Smooth muscle cell (in vitro differentiated cells): ENCODE measurements around the gene CLEC14A. TPM values are rescaled to one million over a fixed set of nuclear protein-coding genes. Genes with fewer than 3 reads are reported as not detected.
A peak's percentile ranks its signal among the peaks of the same experiment; 100 is the strongest.

Source experiments
- DNase-seq: peaks from one replicate; lab custom pipeline; 2025; ENCODE audit not compliant: unreplicated experiment; lab: John Stamatoyannopoulos, UW
- H2AFZ ChIP-seq: fragments of 200-600 bp; sonication (generic); 2 replicates; pipeline ENCODE4 v1.6.0; 2016; ENCODE audit warnings: antibody characterized with exemption, low read depth, mild to moderate bottlenecking
- H3F3A ChIP-seq: fragments of 200-600 bp; sonication (generic); 2 replicates; pipeline ENCODE4 v1.6.0; 2017; ENCODE audit warnings: antibody characterized with exemption, low read depth
- H3K27ac ChIP-seq: fragments of 200-600 bp; sonication (generic); 2 replicates; pipeline ENCODE4 v1.5.1; 2016; ENCODE audit warnings: low read depth, mild to moderate bottlenecking
- H3K27me3 ChIP-seq: fragments of 200-600 bp; sonication (generic); 2 replicates; pipeline ENCODE4 v1.6.1; 2016; ENCODE audit warnings: low read depth, mild to moderate bottlenecking
- H3K36me3 ChIP-seq: fragments of 200-600 bp; sonication (generic); 2 replicates; pipeline ENCODE4 v1.5.1; 2016; ENCODE audit warnings: low read depth
- H3K4me1 ChIP-seq: fragments of 200-600 bp; sonication (generic); 2 replicates; pipeline ENCODE4 v1.5.1; 2016; ENCODE audit warnings: low read depth
- H3K4me2 ChIP-seq: fragments of 200-600 bp; sonication (generic); 2 replicates; pipeline ENCODE4 v1.6.0; 2016; ENCODE audit warnings: mild to moderate bottlenecking
- H3K4me3 ChIP-seq: fragments of 200-600 bp; sonication (generic); 2 replicates; pipeline ENCODE4 v1.5.1; 2016; ENCODE audit warnings: mild to moderate bottlenecking
- H3K79me2 ChIP-seq: fragments of 200-600 bp; sonication (generic); 2 replicates; pipeline ENCODE4 v1.6.0; 2016; ENCODE audit warnings: low read depth, mild to moderate bottlenecking
- H3K9ac ChIP-seq: fragments of 200-600 bp; sonication (generic); 2 replicates; pipeline ENCODE4 v1.6.0; 2016; ENCODE audit warnings: low read depth
- H3K9me3 ChIP-seq: fragments of 200-600 bp; sonication (generic); replicated peaks from 2 replicates; pipeline ENCODE4 v1.5.1; 2016; ENCODE audit warnings: low read depth
- H4K20me1 ChIP-seq: fragments of 200-600 bp; sonication (generic); 2 replicates; pipeline ENCODE4 v1.6.0; 2016; ENCODE audit warnings: low read depth
- CTCF ChIP-seq: fragments of 200-600 bp; sonication (generic); IDR thresholded peaks from 2 replicates; pipeline ENCODE4 v1.5.1; 2017; ENCODE audit warnings: borderline replicate concordance, mild to moderate bottlenecking, antibody characterized with exemption; ENCODE audit not compliant: insufficient read depth, poor library complexity, severe bottlenecking
- WGBS: methylation state at CpG from one replicate; pipeline ENCODE4 v1.1.7; 2016; ENCODE audit warnings: low lambda C conversion rate; 5-methylcytosine and 5-hydroxymethylcytosine counted together
- polyA plus RNA-seq: library from polyadenylated mRNA; unstranded; fragments of >200 nt; fragmentation: Nextera tagmentation; extraction: Ambion mirVana; gene quantifications from 2 replicates; pipeline ENCODE4 v1.2.1, GENCODE V29; 2016
- total RNA-seq: library from RNA; depleted of rRNA; stranded (reverse); fragments of >200 nt; gene quantifications from 2 replicates; pipeline ENCODE4 v1.2.3, GENCODE V29; 2014

The CLEC14A gene
- total and polyA plus RNA-seq, 2 experiments from 2014 or later: 12.0 to 23.8 TPM

- Histone ChIP-seq H3F3A (no peaks in the 10 kb centered on the region), H3K36me3 (no peaks in the 10 kb centered on the region), H3K4me1 (no peaks in the 10 kb centered on the region), H3K27me3 (no peaks in the 10 kb centered on the region), H4K20me1 (no peaks in the 10 kb centered on the region), H2AFZ (no peak overlapping the region), H3K9ac (peak overlapping the region; percentile 43), H3K9me3 (no peaks in the 10 kb centered on the region), H3K27ac (peak overlapping the region; percentile 80), H3K4me2 (peak overlapping the region; percentile 35), H3K4me3 (no peak overlapping the region), H3K79me2 (no peaks in the 10 kb centered on the region)
- TF ChIP-seq CTCF: no peak
- DNase-seq: no peak
Observed at GRCh38 chr14:38238878-38239277, 17.0 kb downstream of the CLEC14A start.

- no peaks in the 10 kb centered on the region for H3F3A ChIP-seq
- H2AFZ ChIP-seq: no peak overlapping the region
- no peaks in the 10 kb centered on the region for H3K4me1 ChIP-seq
- peak overlapping the region; percentile 80 for H3K27ac ChIP-seq
- H3K4me2 ChIP-seq: peak overlapping the region; percentile 35
- H3K79me2 ChIP-seq: no peaks in the 10 kb centered on the region
- H3K27me3 ChIP-seq: no peaks in the 10 kb centered on the region
- no peak overlapping the region for H3K4me3 ChIP-seq
- no peak for DNase-seq
- 73% methylated on average over 1 of the region's 1 CpG for WGBS
- no peaks in the 10 kb centered on the region for H3K36me3 ChIP-seq
- TF ChIP-seq CTCF: no peak
- H3K9ac ChIP-seq: peak overlapping the region; percentile 43
- no peaks in the 10 kb centered on the region for H3K9me3 ChIP-seq
- H4K20me1 ChIP-seq: no peaks in the 10 kb centered on the region
Observed at GRCh38 chr14:38238332-38238731, 17.6 kb downstream of the CLEC14A start.

GRCh38 chr14:38233218-38233617 lies 22.7 kb downstream of the CLEC14A start:
- no peaks in the 10 kb centered on the region for H3K27me3 ChIP-seq
- no peaks in the 10 kb centered on the region for H3K79me2 ChIP-seq
- no peaks in the 10 kb centered on the region for H4K20me1 ChIP-seq
- no peak for DNase-seq
- no peak overlapping the region for H2AFZ ChIP-seq
- no peak overlapping the region for H3K4me2 ChIP-seq
- no peaks in the 10 kb centered on the region for H3F3A ChIP-seq
- no peaks in the 10 kb centered on the region for H3K36me3 ChIP-seq
- WGBS: 87% methylated on average over 5 of the region's 5 CpGs
- H3K9ac ChIP-seq: no peak overlapping the region
- no peak for TF ChIP-seq CTCF
- H3K4me1 ChIP-seq: no peaks in the 10 kb centered on the region
- H3K4me3 ChIP-seq: no peak overlapping the region
- no peaks in the 10 kb centered on the region for H3K9me3 ChIP-seq
- H3K27ac ChIP-seq: no peak overlapping the region

- DNase-seq: no peak
- Histone ChIP-seq H2AFZ (no peak overlapping the region), H3K9me3 (no peaks in the 10 kb centered on the region), H3K9ac (no peak overlapping the region), H3K4me2 (no peak overlapping the region), H3K4me1 (no peaks in the 10 kb centered on the region), H3K79me2 (no peaks in the 10 kb centered on the region), H3K27me3 (no peaks in the 10 kb centered on the region), H4K20me1 (no peaks in the 10 kb centered on the region), H3K36me3 (no peaks in the 10 kb centered on the region), H3F3A (no peaks in the 10 kb centered on the region), H3K4me3 (no peak overlapping the region), H3K27ac (no peak overlapping the region)
- WGBS: 69% methylated on average over 3 of the region's 3 CpGs
- no peak for TF ChIP-seq CTCF
Observed at GRCh38 chr14:38226366-38226765, 29.5 kb downstream of the CLEC14A start.
